Smooth muscle cell (in vitro differentiated cells): ENCODE measurements around the gene HUS1. TPM values are rescaled to one million over a fixed set of nuclear protein-coding genes. Genes with fewer than 3 reads are reported as not detected.

Source experiments
- DNase-seq: peaks from one replicate; lab custom pipeline; 2025; ENCODE audit not compliant: unreplicated experiment; lab: John Stamatoyannopoulos, UW
- H2AFZ ChIP-seq: fragments of 200-600 bp; sonication (generic); 2 replicates; pipeline ENCODE4 v1.6.0; 2016; ENCODE audit warnings: antibody characterized with exemption, low read depth, mild to moderate bottlenecking
- H3F3A ChIP-seq: fragments of 200-600 bp; sonication (generic); 2 replicates; pipeline ENCODE4 v1.6.0; 2017; ENCODE audit warnings: antibody characterized with exemption, low read depth
- H3K27ac ChIP-seq: fragments of 200-600 bp; sonication (generic); 2 replicates; pipeline ENCODE4 v1.5.1; 2016; ENCODE audit warnings: low read depth, mild to moderate bottlenecking
- H3K27me3 ChIP-seq: fragments of 200-600 bp; sonication (generic); 2 replicates; pipeline ENCODE4 v1.6.1; 2016; ENCODE audit warnings: low read depth, mild to moderate bottlenecking
- H3K36me3 ChIP-seq: fragments of 200-600 bp; sonication (generic); 2 replicates; pipeline ENCODE4 v1.5.1; 2016; ENCODE audit warnings: low read depth
- H3K4me1 ChIP-seq: fragments of 200-600 bp; sonication (generic); 2 replicates; pipeline ENCODE4 v1.5.1; 2016; ENCODE audit warnings: low read depth
- H3K4me2 ChIP-seq: fragments of 200-600 bp; sonication (generic); 2 replicates; pipeline ENCODE4 v1.6.0; 2016; ENCODE audit warnings: mild to moderate bottlenecking
- H3K4me3 ChIP-seq: fragments of 200-600 bp; sonication (generic); 2 replicates; pipeline ENCODE4 v1.5.1; 2016; ENCODE audit warnings: mild to moderate bottlenecking
- H3K79me2 ChIP-seq: fragments of 200-600 bp; sonication (generic); 2 replicates; pipeline ENCODE4 v1.6.0; 2016; ENCODE audit warnings: low read depth, mild to moderate bottlenecking
- H3K9ac ChIP-seq: fragments of 200-600 bp; sonication (generic); 2 replicates; pipeline ENCODE4 v1.6.0; 2016; ENCODE audit warnings: low read depth
- H3K9me3 ChIP-seq: fragments of 200-600 bp; sonication (generic); replicated peaks from 2 replicates; pipeline ENCODE4 v1.5.1; 2016; ENCODE audit warnings: low read depth
- H4K20me1 ChIP-seq: fragments of 200-600 bp; sonication (generic); 2 replicates; pipeline ENCODE4 v1.6.0; 2016; ENCODE audit warnings: low read depth
- WGBS: methylation state at CpG from one replicate; pipeline ENCODE4 v1.1.7; 2016; ENCODE audit warnings: low lambda C conversion rate; 5-methylcytosine and 5-hydroxymethylcytosine counted together
- polyA plus RNA-seq: library from polyadenylated mRNA; unstranded; fragments of >200 nt; fragmentation: Nextera tagmentation; extraction: Ambion mirVana; gene quantifications from 2 replicates; pipeline ENCODE4 v1.2.1, GENCODE V29; 2016
- total RNA-seq: library from RNA; depleted of rRNA; stranded (reverse); fragments of >200 nt; gene quantifications from 2 replicates; pipeline ENCODE4 v1.2.3, GENCODE V29; 2014
- TF ChIP-seq, protein P1 (sequence below): fragments of 200-600 bp; sonication (generic); IDR thresholded peaks from 2 replicates; pipeline ENCODE4 v1.5.1; 2017; ENCODE audit warnings: borderline replicate concordance, mild to moderate bottlenecking, antibody characterized with exemption; ENCODE audit not compliant: insufficient read depth, poor library complexity, severe bottlenecking

The HUS1 gene
- total and polyA plus RNA-seq, 2 experiments from 2014 or later = 13.2 to 35.8 TPM

DNA sequence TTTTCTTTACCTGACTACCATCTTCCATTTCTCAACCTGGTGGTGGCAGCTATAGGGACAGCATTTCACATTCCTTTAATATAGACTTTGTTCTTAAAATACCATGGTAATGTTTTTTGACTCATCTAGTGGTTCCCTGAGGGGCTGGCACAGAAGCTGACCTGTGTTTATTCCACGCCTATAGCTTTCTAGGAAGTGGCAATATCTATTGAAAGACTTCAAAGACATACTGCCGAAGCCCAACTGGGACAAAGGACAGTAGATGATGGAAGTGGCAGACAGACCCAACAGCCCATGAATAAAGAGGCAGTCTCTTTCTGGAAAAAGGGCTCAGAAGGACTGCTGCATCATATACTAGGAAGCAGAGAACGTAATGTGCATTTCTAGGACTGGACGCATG, 38.3 kb upstream of the HUS1 start:
- no peak overlapping the region for H3K4me3 ChIP-seq
- H3F3A ChIP-seq = no peaks in the 10 kb centered on the region
- no peak overlapping the region for H3K4me2 ChIP-seq
- no peaks in the 10 kb centered on the region for H3K79me2 ChIP-seq
- no peaks in the 10 kb centered on the region for H4K20me1 ChIP-seq
- WGBS = 92% methylated on average over 4 of the region's 4 CpGs
- no peaks in the 10 kb centered on the region for H3K27me3 ChIP-seq
- H3K9ac ChIP-seq = no peak overlapping the region
- no peak for DNase-seq
- H2AFZ ChIP-seq = no peak overlapping the region
- H3K36me3 ChIP-seq = no peaks in the 10 kb centered on the region
- TF ChIP-seq, protein P1, sequence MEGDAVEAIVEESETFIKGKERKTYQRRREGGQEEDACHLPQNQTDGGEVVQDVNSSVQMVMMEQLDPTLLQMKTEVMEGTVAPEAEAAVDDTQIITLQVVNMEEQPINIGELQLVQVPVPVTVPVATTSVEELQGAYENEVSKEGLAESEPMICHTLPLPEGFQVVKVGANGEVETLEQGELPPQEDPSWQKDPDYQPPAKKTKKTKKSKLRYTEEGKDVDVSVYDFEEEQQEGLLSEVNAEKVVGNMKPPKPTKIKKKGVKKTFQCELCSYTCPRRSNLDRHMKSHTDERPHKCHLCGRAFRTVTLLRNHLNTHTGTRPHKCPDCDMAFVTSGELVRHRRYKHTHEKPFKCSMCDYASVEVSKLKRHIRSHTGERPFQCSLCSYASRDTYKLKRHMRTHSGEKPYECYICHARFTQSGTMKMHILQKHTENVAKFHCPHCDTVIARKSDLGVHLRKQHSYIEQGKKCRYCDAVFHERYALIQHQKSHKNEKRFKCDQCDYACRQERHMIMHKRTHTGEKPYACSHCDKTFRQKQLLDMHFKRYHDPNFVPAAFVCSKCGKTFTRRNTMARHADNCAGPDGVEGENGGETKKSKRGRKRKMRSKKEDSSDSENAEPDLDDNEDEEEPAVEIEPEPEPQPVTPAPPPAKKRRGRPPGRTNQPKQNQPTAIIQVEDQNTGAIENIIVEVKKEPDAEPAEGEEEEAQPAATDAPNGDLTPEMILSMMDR = no peak
- H3K4me1 ChIP-seq = no peaks in the 10 kb centered on the region
- H3K9me3 ChIP-seq = no peaks in the 10 kb centered on the region
- H3K27ac ChIP-seq = no peak overlapping the region

DNA sequence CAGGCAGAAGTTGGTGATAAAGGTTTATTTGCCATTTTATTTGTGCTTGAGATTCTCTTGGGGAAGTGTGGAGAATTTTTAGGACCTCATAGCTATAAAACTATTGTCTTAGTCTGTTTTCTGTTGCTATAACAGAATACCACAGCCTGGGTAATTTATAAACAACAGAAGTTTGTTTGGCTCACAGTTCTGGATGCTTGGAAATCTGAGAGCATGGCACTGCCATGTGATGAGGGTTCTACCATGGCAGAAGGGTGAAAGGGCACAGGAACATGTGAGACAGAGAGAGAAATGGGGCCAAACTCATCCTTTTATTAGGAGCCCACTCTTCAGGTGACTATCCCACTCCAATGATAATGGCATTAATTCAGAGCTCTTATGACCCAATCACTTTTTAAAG, 37.2 kb upstream of the HUS1 start:
- TF ChIP-seq, protein P1 = no peak
- DNase-seq = no peak
- H3K9ac ChIP-seq = no peak overlapping the region
- H3K4me3 ChIP-seq = no peak overlapping the region
- H3K9me3 ChIP-seq = no peaks in the 10 kb centered on the region
- H3K4me2 ChIP-seq = no peak overlapping the region
- H3K27me3 ChIP-seq = no peaks in the 10 kb centered on the region
- no peaks in the 10 kb centered on the region for H3K4me1 ChIP-seq
- H3K27ac ChIP-seq = no peak overlapping the region
- H3K79me2 ChIP-seq = no peaks in the 10 kb centered on the region
- H2AFZ ChIP-seq = no peak overlapping the region
- H4K20me1 ChIP-seq = no peaks in the 10 kb centered on the region
- no peaks in the 10 kb centered on the region for H3K36me3 ChIP-seq
- no peaks in the 10 kb centered on the region for H3F3A ChIP-seq

DNA sequence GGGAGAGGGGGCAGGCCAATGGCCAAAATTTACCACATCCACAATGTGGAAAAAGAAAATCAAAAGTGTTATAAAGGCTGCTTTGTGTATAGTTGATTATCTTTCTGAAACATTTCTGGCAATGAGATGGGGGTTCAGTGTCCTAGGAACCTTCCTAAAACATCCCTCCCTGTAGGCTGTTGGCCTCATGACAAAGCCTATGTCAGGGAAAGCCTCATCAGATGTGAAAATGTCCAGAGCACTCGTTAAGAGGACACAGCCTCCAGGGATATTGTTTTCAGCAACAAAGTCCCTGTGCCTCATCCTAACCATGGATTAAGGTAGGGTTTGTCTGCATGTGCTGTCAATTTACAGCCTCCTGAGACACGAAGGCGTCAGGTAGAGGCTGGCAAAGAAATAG, 32.5 kb upstream of the HUS1 start:
- no peaks in the 10 kb centered on the region for H4K20me1 ChIP-seq
- H3K9ac ChIP-seq = no peak overlapping the region
- WGBS = 68% methylated on average over 3 of the region's 3 CpGs
- no peak overlapping the region for H3K4me2 ChIP-seq
- DNase-seq = no peak
- no peaks in the 10 kb centered on the region for H3K4me1 ChIP-seq
- H3K27me3 ChIP-seq = no peaks in the 10 kb centered on the region
- no peak overlapping the region for H2AFZ ChIP-seq
- H3F3A ChIP-seq = no peaks in the 10 kb centered on the region
- no peak overlapping the region for H3K27ac ChIP-seq
- H3K79me2 ChIP-seq = no peaks in the 10 kb centered on the region
- H3K4me3 ChIP-seq = no peak overlapping the region
- H3K9me3 ChIP-seq = no peaks in the 10 kb centered on the region
- TF ChIP-seq, protein P1 = no peak
- H3K36me3 ChIP-seq = no peaks in the 10 kb centered on the region

DNA sequence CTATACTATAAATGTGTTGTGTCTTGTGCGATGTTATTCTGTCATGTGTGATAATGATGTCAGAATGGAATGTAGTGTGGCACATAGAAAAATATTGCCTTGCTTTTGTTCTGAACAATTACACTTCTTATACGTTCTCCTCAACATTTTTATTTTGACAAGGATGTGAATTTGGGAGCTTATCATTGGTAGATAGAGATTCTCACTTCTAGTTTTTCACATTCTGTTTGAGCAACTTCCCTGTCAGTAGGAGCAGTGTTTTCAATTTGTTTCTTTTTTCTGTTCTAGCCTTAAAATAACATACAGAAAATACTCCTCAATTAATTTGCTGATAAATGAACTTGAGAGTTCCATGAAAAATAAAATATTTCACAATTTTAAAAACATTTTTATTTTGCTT, 31.9 kb upstream of the HUS1 start:
- TF ChIP-seq, protein P1 = no peak
- Histone ChIP-seq H4K20me1 (no peaks in the 10 kb centered on the region), H2AFZ (no peak overlapping the region), H3K27ac (no peak overlapping the region), H3K4me2 (no peak overlapping the region), H3K9me3 (no peaks in the 10 kb centered on the region), H3F3A (no peaks in the 10 kb centered on the region), H3K27me3 (no peaks in the 10 kb centered on the region), H3K79me2 (no peaks in the 10 kb centered on the region), H3K4me3 (no peak overlapping the region), H3K4me1 (no peaks in the 10 kb centered on the region), H3K9ac (no peak overlapping the region), H3K36me3 (no peaks in the 10 kb centered on the region)
- WGBS = 70% methylated on average over 2 of the region's 2 CpGs
- no peak for DNase-seq
